HG03460 (cell line): ENCODE measurements around the gene KIAA1328.
"Not testable (repeated sequence)": the region's sequence is repeated elsewhere in the genome, so short reads cannot be mapped to it uniquely, and the experiment has no call there.

Experiments used
- ATAC-seq: cut with Tn5 transposase; IDR thresholded peaks from one replicate; pipeline ENCODE4 v1.9.1; 2021; ENCODE audit not compliant: unreplicated experiment

KIAA1328 gene

GRCh38 chr18:37124516-37124915 is 295.6 kb downstream of the KIAA1328 start:
- no peak for ATAC-seq

GRCh38 chr18:37135177-37135576 is 306.2 kb downstream of the KIAA1328 start:
- ATAC-seq: no peak

DNA sequence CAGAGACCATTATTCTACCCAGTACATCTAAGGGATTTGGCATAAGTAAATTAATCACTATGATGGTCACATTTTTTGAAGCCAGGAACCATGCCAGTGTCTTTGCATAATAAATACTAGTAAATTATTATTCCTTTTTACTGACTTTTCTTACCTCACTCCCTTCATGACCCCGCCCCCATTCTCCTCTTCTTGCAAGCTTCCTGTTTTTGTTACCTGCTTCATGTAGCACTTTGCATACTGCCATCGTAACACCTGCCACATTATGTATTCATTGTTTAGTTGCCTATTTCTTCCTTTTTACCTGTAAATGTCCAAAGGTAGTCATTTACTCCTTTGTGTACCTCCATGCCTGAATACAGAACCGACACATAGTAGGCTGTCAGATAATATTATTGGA is 309.5 kb downstream of the KIAA1328 start:
- ATAC-seq: no peak

DNA sequence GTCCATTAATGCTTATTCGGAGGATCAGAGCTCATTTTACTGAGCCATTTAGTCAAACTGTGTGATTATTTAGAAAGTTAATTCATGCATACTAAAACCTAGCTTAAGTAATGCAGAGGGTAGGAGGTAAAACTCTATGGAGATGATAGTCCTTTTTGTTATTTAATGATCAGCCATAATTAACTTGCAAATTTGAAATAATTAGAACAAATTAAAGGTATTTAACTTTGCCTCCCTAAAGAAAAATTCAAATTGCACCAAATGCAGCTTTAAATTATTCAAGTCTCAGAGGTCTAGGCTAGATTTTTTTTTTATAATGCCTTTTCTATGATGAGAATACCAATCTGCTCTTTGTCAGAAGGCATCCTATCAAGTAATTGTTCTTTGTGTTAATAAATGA is 310.9 kb downstream of the KIAA1328 start:
- ATAC-seq: no peak

GRCh38 chr18:37144921-37145320 is 316.0 kb downstream of the KIAA1328 start:
- no peak for ATAC-seq

- ATAC-seq: no peak
These were observed 327.5 kb downstream of the KIAA1328 start for GRCh38 chr18:37156330-37156942.

DNA sequence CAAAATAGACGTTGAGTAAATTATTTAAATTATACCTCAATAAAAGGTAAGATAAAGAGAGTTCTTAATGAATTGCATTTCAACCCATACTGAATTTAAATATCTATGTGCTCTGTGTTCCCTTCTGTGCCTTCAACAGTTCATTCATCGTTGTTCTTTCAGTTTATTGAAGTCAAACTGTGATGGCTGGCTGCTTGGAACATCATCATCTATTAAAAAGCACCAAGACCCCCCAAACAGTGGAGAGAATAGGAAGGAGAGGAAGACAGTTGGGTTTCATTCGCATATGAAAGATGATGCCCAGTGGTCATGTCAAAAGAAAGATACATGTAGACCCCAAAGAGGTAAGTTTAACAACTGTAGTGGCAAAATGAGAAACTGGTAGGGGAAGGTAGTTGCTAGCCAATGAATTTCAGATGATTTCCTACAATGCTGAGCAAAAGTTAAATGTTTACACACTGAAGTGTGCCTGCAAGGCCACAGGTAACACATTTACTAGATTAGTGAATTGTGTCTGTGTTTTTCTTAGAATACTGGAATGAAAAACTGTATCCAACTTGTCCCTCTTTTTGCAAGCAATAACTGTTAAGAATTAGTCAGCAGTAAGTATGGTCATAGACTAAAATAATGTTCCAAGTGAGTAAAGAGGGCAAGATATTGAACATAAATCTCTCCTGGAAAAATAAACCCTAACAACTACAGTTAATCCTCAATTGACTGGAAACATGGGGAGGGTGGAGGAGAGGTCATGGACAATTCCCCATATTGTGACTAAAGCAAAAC is 331.3 kb downstream of the KIAA1328 start:
- ATAC-seq: no peak

DNA sequence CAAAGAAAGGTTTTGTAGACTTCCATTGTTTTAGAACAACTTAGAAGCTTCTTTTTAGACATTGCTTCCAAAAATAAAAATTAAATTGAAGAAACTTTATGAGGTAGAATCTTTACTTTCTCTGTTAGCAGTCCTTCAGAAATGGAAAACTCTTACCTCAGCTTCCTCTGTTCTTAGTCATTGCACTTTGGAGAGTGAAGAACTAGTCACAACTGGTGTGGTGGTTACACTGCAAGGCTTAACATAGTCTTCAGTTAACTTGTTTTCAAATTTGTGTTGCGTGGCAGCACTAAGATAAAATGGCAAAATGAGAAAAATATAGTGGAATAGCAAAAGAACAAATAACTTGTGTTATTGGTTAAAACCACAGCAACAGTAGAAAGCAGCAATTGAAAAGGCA is 332.6 kb downstream of the KIAA1328 start:
- no peak for ATAC-seq

GRCh38 chr18:37162551-37162950 is 333.6 kb downstream of the KIAA1328 start:
- ATAC-seq: no peak

DNA sequence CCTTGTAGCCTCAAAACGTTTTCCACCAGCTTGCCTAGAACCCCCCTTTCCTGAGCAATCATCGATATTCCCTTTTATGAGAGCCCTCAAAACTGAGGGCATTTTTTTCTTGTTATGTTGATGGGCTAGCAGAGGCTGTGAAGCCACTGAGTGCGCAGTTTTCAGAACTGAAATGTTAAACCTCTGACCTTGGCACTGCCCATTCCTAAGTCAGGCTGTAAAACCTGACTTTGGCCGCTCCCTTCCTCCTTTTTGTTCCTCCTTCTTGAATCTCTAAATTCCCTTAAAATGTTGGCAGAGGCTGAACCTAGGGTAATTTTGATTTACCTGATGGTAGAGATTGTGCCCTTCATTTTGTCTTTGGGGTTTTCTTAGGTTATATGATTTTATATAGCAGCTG is 334.2 kb downstream of the KIAA1328 start:
- ATAC-seq: no peak

DNA sequence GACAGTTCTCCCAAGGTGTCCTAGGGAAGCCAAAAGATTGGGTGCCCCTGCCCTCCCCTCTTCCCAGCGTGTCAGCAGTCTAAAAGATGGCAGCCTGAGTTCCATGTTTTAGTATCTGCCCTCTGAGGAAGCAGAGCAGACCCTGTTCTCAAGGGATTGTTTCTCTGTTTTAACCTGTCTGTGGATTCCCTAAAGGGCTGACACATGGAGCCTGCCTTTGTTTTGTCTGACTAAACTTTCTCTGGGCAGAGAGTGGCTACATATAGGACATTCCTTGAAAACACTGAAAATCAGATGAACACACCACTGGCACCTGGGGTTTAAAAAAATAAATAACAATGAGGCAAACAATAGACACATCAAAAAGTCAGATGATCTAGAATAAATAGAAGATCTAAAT is 337.6 kb downstream of the KIAA1328 start:
- ATAC-seq: no peak

GRCh38 chr18:37166966-37167365 is 338.0 kb downstream of the KIAA1328 start:
- not testable (repeated sequence) for ATAC-seq

DNA sequence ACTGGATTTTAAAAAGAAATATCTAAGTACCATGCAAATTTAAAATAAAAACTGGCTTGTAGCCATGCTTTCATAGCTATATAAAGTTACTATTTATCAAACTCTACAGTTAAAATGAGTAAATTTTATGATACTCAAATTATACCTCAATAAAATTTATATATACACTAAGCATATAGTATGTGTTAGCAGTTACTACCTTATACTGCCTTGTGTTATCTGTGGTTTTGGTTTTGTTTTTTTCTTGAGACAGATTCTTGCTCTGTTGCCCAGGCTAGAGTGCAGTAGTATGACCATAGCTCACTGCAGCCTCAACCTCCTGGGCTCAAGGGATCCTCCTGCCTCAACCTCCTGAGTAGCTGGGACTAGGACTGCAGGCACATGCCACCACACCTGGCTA is 342.1 kb downstream of the KIAA1328 start:
- no peak for ATAC-seq

DNA sequence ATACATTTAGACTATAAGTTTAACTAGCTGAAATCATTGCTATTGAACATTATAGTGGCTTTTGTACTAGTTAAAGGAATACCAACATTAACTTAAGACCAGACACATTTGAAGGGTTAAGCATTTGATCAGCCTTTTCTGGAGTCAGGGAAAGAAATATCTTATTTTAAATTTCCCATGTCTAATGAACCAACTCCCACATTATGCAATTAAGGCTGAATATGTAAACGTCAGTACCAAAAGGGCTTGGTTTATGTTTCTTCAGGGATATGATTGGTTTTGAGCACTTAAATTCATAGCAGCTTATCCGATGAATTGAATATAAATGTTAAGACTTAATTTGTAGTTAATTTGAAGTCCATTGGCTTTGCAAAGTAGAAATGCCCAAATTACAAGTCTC is 344.5 kb downstream of the KIAA1328 start:
- ATAC-seq: no peak

- no peak for ATAC-seq
These were observed 347.0 kb downstream of the KIAA1328 start for GRCh38 chr18:37175727-37176620.

DNA sequence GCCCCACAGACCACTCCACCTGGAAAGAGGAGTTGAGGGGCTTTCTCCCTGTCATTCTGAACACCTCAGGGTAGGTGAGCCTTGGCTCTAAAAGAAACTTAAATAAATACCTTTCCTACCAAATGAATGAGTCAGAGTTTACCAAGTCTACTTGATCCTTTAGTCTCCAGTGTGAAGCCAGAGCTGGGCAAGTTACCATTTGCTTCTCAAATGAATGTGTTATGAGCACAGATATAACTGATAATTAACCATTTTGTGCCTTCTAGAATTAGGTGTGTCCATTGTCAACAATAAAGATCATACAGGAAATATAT is 347.7 kb downstream of the KIAA1328 start:
- ATAC-seq: no peak

- no peak for ATAC-seq
These were observed 350.5 kb downstream of the KIAA1328 start for GRCh38 chr18:37179384-37179783.

- ATAC-seq: no peak
These were observed 351.2 kb downstream of the KIAA1328 start for GRCh38 chr18:37180086-37180485.

GRCh38 chr18:37182340-37183135 is 353.6 kb downstream of the KIAA1328 start:
- no peak for ATAC-seq

GRCh38 chr18:37184209-37184868 is 355.4 kb downstream of the KIAA1328 start:
- no peak for ATAC-seq
